Measurements from ENCODE around the gene TMIE.

DNA sequence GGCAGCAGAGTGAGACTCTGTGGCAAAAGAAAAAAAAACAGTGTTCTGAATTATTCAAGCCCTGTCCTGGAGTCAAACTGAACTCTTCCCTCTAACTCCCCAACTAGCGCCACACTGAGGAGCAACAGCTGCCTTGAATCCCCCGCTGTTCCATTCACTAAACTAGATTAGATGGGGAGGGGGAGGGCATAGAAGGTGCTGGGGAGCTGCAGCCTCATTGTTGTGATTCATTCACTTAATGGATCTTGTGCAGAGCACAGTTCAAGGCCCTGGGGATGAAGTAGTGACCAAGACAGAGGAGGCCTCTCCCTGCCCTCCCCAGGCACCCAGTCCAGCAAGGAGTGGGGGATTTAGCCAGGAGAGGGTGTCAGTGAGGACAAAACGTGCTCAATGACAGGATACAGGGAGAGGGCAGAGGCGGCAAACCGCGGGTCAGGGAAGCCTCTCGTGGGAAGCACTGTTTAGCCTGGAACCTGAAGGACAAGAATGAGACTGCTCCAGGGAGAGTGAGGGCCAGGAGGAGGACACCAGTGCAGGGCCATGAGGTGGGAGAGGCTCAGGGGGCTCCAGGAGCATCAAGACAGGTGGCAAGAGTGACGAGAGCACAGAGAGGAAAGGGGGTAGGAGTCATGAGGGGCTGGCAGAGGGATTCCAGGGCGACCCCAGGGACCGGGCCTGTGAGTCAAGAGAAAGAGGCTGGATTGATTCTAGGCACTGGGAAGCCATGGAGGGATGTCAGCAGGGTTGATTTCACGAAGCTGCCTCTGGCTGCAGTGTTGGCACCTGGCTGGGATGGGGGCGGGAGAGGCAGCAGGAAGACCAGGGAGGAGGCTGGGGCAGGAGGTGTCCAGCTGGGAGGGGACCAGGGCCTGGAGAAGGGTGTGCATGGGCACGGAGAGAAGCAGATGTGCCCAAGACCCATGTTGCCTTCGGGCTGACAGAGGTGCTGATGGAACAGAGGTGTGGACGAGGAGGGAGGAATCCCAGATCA lies 39.1 kb upstream of the TMIE start:
- TF ChIP-seq, protein P1, sequence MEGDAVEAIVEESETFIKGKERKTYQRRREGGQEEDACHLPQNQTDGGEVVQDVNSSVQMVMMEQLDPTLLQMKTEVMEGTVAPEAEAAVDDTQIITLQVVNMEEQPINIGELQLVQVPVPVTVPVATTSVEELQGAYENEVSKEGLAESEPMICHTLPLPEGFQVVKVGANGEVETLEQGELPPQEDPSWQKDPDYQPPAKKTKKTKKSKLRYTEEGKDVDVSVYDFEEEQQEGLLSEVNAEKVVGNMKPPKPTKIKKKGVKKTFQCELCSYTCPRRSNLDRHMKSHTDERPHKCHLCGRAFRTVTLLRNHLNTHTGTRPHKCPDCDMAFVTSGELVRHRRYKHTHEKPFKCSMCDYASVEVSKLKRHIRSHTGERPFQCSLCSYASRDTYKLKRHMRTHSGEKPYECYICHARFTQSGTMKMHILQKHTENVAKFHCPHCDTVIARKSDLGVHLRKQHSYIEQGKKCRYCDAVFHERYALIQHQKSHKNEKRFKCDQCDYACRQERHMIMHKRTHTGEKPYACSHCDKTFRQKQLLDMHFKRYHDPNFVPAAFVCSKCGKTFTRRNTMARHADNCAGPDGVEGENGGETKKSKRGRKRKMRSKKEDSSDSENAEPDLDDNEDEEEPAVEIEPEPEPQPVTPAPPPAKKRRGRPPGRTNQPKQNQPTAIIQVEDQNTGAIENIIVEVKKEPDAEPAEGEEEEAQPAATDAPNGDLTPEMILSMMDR (IDR thresholded peaks at IDR 0.05) = no peak
- no peak for TF ChIP-seq POLR2A (IDR thresholded peaks at IDR 0.05)

Measured in tibial nerve (tissue), 3 donors.